OCI-M1 (cell line): Measurements from ENCODE around the gene MTARC1.

ENCODE experiments used
- DNase-seq: peaks from one replicate; lab custom pipeline; 2025; lab: John Stamatoyannopoulos, UW

MTARC1 gene

DNA sequence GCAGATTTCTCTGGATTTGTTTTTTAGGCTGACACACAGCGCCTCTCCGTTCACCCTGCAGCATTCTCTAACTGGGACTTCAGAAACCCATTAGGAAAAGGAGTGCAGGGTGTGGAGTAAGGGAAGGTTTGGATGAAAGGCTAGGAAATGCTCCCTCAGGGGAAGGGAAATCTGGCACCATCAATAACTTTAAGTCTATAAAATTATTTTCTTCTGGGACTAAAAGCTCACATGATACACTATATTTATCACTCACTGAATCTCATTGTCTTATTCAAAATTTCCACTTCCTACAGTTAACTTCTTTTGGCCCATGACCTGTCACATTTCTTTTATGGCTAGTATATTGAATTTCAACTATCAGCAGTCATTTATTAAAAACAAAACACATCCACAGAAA lies 46.7 kb downstream of the MTARC1 start:
- DNase-seq, result no peak

GRCh38 chr1:220834155-220834870 lies 47.6 kb downstream of the MTARC1 start:
- no peak for DNase-seq
